ENCODE data around the gene LANCL1. TPM values are rescaled to one million over a fixed set of nuclear protein-coding genes. Genes with fewer than 3 reads are reported as not detected.

Gene LANCL1
- total and polyA plus RNA-seq, 5 donors: 20.1 to 59.6 (median 50.8) TPM

GRCh38 chr2:210389856-210390255 lies 86.7 kb downstream of the LANCL1 start:
- Histone ChIP-seq H3K27me3 (ENCODE audit: control insufficient read depth, insufficient read depth) (no peaks in the 10 kb centered on the region), H3K9me3 (ENCODE audit: control insufficient read depth, low read length) (no peaks in the 10 kb centered on the region), H3K4me1 (ENCODE audit: control insufficient read depth, insufficient read depth, low read length) (no peaks in the 10 kb centered on the region), H3K4me3 (ENCODE audit: low read length) (no peak overlapping the region), H3K27ac (ENCODE audit: low read length) (no peak overlapping the region)
- ATAC-seq (no peak), DNase-seq (no peak)
- intact Hi-C loops (cut with DNase I): loop anchor here in 1 of 4 donors (10.0 kb wide), 1 partner anchor 135 kb away; no protein-coding TSS in a partner anchor
- 84% methylated on average over 3 of the region's 3 CpGs for WGBS

DNA sequence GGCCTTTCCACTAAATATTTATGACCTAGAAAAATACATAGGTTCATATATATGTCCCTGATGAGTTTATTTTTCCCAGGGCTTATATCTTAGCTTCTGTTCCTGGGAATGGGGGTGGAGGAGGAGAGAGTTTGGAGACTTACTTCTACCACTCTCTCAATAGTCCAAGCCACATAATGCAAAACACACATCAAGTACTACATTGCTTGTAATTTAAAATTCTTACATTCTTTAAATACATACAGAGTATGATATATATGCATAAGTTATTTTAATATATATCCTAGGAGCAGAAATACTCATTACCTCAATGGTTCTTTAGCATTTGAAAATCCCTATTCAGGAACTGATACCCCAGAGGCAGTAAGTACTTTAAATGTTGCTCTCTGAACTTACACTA lies 88.4 kb downstream of the LANCL1 start:
- intact Hi-C loops (cut with DNase I): no loop called here
- DNase-seq (no peak), ATAC-seq (no peak)
- Histone ChIP-seq H3K27me3 (ENCODE audit: control insufficient read depth, insufficient read depth) (no peaks in the 10 kb centered on the region), H3K27ac (ENCODE audit: low read length) (no peak overlapping the region), H3K4me3 (ENCODE audit: low read length) (no peak overlapping the region), H3K9me3 (ENCODE audit: control insufficient read depth, low read length) (no peaks in the 10 kb centered on the region), H3K4me1 (ENCODE audit: control insufficient read depth, insufficient read depth, low read length) (no peaks in the 10 kb centered on the region)

DNA sequence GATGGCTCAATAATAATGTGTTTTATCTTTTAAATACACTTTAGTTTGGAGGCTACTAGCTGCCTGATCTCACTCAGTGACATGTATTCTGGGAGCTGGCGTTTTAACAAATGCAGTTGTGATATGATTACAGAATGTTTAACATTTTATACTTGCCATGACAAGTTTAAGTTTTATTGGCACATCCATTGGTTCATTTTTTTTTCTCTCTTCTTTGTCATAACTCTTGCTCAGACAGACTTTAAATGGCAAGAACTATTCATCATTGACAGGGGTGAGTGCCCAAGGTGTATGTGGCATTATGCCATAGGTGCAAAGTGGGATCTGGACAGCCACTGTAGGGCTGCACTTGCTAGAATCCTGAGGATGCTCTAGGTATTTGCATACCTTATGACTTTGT lies 89.5 kb downstream of the LANCL1 start:
- no peaks in the 10 kb centered on the region for H3K27me3 ChIP-seq (ENCODE audit: control insufficient read depth, insufficient read depth)
- DNase-seq: no peak
- no peak overlapping the region for H3K27ac ChIP-seq (ENCODE audit: low read length)
- no peaks in the 10 kb centered on the region for H3K4me1 ChIP-seq (ENCODE audit: control insufficient read depth, insufficient read depth, low read length)
- no peak for ATAC-seq
- H3K9me3 ChIP-seq (ENCODE audit: control insufficient read depth, low read length): no peaks in the 10 kb centered on the region
- intact Hi-C loops (cut with DNase I): no loop called here
- no peak overlapping the region for H3K4me3 ChIP-seq (ENCODE audit: low read length)
- 29% methylated on average over 1 of the region's 1 CpG for WGBS

Other genes starting within 250 kb of the LANCL1 start
- gene MYL1, start 161.6 kb downstream of the LANCL1 start, total RNA-seq: under 1 TPM in 1 of 4 donors, not detected in 3; 0.57 TPM
- gene MYL1, start 161.6 kb downstream of the LANCL1 start, polyA plus RNA-seq: 0.14 TPM
- gene CPS1, start 79.8 kb upstream of the LANCL1 start, total RNA-seq: 1 to 10 TPM; 2.5 to 5.4 (median 3.7) TPM
- gene CPS1, start 79.8 kb upstream of the LANCL1 start, polyA plus RNA-seq: 1.2 TPM